Coronary artery (tissue), 2 donors: ENCODE data around the gene PARD3.

Experiments
- DNase-seq: peaks from one replicate; pipeline ENCODE4 v3.0.0-alpha.2; 2017; ENCODE audit warnings: low spot score
- H3K27ac ChIP-seq, 2 donors: fragments of 200-600 bp; sonication (generic); one replicate each; pipeline ENCODE4 v1.5.1; 2016 to 2019
- H3K4me3 ChIP-seq: fragments of 200-600 bp; sonication (generic); 2 replicates; pipeline ENCODE4 v1.5.1; 2016; ENCODE audit warnings: mild to moderate bottlenecking, moderate library complexity
- TF ChIP-seq, protein P1 (sequence below): fragments of 200-600 bp; sonication (generic); IDR thresholded peaks from one replicate; pipeline ENCODE4 v1.5.1; 2019; ENCODE audit warnings: antibody characterized with exemption

PARD3 gene

DNA sequence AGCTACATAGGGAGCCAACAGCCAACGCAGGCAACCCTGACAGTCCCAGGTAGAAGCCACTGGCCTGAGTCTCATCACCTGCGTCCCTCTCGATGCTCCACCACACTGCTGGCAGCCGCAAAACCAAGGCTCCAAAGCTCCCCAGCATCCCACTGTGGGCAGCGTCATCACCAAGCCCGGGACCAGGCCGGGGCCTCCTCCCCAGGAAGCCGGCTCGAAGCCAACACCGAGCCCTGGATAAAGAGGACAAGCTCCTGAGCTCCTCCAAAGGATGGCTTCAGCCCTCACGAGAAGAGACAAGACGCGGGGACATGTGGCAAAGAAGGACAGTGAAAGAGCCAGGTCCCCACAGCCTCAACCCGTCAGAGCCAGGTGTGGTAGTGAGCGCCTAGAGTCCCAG, 23.9 kb downstream of the PARD3 start:
- no peak for DNase-seq
- Histone ChIP-seq H3K4me3 (no peak overlapping the region), H3K27ac (no peak overlapping the region)
- TF ChIP-seq, protein P1, sequence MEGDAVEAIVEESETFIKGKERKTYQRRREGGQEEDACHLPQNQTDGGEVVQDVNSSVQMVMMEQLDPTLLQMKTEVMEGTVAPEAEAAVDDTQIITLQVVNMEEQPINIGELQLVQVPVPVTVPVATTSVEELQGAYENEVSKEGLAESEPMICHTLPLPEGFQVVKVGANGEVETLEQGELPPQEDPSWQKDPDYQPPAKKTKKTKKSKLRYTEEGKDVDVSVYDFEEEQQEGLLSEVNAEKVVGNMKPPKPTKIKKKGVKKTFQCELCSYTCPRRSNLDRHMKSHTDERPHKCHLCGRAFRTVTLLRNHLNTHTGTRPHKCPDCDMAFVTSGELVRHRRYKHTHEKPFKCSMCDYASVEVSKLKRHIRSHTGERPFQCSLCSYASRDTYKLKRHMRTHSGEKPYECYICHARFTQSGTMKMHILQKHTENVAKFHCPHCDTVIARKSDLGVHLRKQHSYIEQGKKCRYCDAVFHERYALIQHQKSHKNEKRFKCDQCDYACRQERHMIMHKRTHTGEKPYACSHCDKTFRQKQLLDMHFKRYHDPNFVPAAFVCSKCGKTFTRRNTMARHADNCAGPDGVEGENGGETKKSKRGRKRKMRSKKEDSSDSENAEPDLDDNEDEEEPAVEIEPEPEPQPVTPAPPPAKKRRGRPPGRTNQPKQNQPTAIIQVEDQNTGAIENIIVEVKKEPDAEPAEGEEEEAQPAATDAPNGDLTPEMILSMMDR, result no peak

- TF ChIP-seq, protein P1, result no peak
- H3K27ac ChIP-seq, result no peak overlapping the region
- DNase-seq, result no peak
- no peak overlapping the region for H3K4me3 ChIP-seq
Observed at GRCh38 chr10:34789966-34790506, 25.1 kb downstream of the PARD3 start.

DNA sequence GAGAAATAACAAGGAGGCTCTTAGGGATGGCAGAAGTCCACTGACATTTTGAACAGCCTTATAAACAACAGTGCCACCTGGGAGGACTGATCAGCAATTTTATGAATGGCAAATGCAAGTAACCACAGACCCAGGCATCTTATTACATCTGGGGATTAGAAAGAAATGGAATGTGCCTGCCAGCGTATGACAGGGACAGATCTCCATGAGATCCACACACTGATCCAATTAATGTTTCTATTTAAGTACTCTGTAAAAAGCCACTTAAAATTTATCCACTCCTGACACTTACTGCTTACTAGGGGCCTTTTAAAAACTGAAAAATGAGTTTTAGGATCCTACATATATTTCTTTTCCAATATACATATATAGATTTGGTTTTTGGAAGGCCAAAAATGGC, 28.6 kb downstream of the PARD3 start:
- H3K27ac ChIP-seq, result no peak overlapping the region
- DNase-seq, result no peak
- TF ChIP-seq, protein P1, result no peak
- H3K4me3 ChIP-seq, result no peak overlapping the region

DNA sequence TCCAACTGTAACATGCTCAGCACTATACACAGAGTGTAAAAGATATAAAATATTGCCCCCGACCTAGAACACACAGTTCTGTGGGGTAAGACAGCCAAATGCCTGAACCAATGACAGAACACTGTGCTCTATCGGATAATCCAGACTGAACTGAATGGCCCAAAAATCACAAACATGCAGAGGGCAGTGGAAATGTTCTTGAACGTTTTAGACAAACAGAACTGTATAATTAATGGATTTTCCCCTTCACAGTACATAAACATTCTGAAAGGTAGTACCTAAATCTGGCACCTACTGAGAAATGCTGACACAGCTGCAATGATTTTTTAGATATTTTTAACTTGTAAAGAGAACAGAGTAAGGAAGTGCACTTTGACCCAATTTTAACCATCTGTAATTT, 33.4 kb downstream of the PARD3 start:
- H3K27ac ChIP-seq, result no peak overlapping the region
- no peak overlapping the region for H3K4me3 ChIP-seq
- TF ChIP-seq, protein P1, result no peak
- DNase-seq, result no peak

DNA sequence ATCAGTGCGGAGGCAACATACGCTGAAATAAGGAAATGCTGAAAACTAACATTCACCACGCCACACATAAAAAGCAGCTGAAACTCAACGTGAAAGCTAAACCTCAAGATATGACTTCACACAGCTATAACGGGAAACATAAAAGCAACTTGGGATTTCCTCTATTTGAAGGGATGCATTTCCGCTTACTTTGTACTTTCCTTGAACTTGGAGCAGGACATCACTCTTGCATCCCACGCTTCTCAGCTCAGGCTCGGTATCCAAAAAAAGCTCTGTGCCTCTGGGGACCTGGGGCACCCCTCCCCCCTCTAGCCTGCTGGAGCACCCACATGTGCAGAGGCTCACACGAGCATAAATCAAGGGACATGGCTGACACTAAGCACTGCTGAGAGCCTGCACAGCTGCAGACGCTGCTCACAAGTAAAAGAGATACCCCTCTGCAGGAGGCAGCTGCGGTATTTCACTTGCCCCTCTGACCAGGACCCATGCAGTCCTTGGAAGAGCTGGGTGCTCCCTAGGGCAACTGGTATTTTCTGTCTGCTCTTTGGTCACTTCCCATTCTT, 34.2 kb downstream of the PARD3 start:
- H3K27ac ChIP-seq, result no peak overlapping the region
- H3K4me3 ChIP-seq, result peak overlapping the region; percentile 26
- TF ChIP-seq, protein P1, result no peak
- DNase-seq, result no peak

DNA sequence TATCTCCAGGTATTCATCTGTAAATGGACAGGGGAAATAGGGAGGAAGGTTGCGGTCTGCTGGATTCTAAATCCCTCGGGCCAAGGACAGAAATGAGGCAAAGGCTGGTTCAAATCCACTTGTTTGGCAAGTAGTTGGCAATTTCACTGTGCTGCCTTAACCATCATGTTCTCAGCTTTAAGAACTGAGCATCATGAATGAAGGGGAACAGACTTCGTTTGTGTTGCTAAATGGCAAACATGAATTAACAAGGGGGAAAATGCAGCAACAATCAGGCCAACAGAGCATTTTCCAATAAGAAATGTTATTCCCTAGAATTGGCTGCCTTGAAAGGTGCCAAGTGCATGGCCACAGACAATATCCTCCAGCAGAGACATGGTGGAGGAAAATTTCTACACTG, 36.9 kb downstream of the PARD3 start:
- DNase-seq, result no peak
- H3K27ac ChIP-seq, result no peak overlapping the region
- TF ChIP-seq, protein P1, result no peak
- H3K4me3 ChIP-seq, result no peak overlapping the region

DNA sequence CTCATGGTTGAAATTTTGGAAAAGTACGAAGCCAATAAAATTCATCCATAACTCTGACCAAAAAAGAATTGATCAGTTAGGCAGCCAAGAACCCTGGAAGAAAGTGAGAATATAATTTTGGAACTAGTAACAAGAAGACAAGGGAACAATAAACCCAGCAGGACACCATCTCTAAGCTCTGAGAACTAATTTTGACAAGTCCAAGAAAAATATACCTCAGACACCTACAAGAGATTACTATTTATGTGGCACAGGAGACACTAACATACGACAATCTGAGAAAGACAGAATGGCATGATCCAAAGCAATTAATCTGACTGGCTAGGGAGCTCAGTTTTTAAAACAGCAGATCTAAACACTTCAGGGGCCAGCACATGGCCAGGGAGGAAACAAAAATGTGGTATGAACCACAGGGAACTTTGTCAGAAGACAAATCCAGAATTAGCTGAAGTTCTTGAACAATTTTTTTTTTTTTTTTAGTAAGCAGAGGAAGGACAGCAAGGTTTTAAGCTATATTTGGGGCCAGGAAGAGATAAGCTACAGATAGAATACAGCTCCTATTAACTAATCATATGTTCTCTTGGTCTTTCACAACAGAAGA, 38.9 kb downstream of the PARD3 start:
- TF ChIP-seq, protein P1, result no peak
- no peak for DNase-seq
- Histone ChIP-seq H3K4me3 (no peak overlapping the region), H3K27ac (no peak overlapping the region)
